Panc1 (cell line): ENCODE data around the gene ARHGAP11A.

Experiments
- CTCF ChIP-seq: fragments of 450-650 bp; IDR thresholded peaks from 2 replicates; pipeline ENCODE4 v1.5.1; 2017; ENCODE audit warnings: mild to moderate bottlenecking
- POLR2AphosphoS5 ChIP-seq: IDR thresholded peaks from 2 replicates; pipeline ENCODE4 v1.6.1; 2012; ENCODE audit warnings: mild to moderate bottlenecking, low read depth, low read length, moderate library complexity
- SIN3A ChIP-seq: IDR thresholded peaks from 2 replicates; pipeline ENCODE4 v1.6.1; 2012; ENCODE audit warnings: low read depth, mild to moderate bottlenecking, low read length, moderate library complexity, borderline replicate concordance; ENCODE audit not compliant: insufficient read depth

- TF ChIP-seq CTCF: no peak
- no peak for TF ChIP-seq SIN3A
- no peak for TF ChIP-seq POLR2AphosphoS5
These were observed 22.4 kb downstream of the ARHGAP11A start for GRCh38 chr15:32637704-32638103.
